GM23338 (cell line): ENCODE measurements around the gene BCL7C. TPM values are rescaled to one million over a fixed set of nuclear protein-coding genes. Genes with fewer than 3 reads are reported as not detected.
A peak's percentile ranks its signal among the peaks of the same experiment; 100 is the strongest.

ENCODE experiments used
- ATAC-seq: fragments of 200-7000 bp; cut with Tn5 transposase; 3 replicates; pipeline ENCODE4 v1.9.1; 2020
- DNase-seq: peaks from one replicate; pipeline ENCODE4 v3.0.0-alpha.2; 2015; ENCODE audit warnings: low spot score
- H2AFZ ChIP-seq: fragments of 200-600 bp; sonication (generic); 2 replicates; pipeline ENCODE4 v1.8.0; 2016; ENCODE audit warnings: antibody characterized with exemption, mild to moderate bottlenecking, moderate library complexity
- H3F3A ChIP-seq: fragments of 200-600 bp; sonication (generic); replicated peaks from 2 replicates; pipeline ENCODE4 v1.8.0; 2017; ENCODE audit warnings: antibody characterized with exemption, mixed run types, low read depth
- H3K27ac ChIP-seq: fragments of 200-600 bp; sonication (generic); 2 replicates; pipeline ENCODE4 v1.6.1; 2016; ENCODE audit warnings: low read depth
- H3K27me3 ChIP-seq: fragments of 200-600 bp; sonication (generic); 2 replicates; pipeline ENCODE4 v1.8.0; 2016; ENCODE audit warnings: mild to moderate bottlenecking, mixed run types, moderate library complexity; ENCODE audit not compliant: insufficient read depth
- H3K36me3 ChIP-seq: fragments of 200-600 bp; sonication (generic); 2 replicates; pipeline ENCODE4 v1.8.0; 2016; ENCODE audit warnings: mild to moderate bottlenecking; ENCODE audit not compliant: insufficient read depth
- H3K4me1 ChIP-seq: fragments of 200-600 bp; sonication (generic); 2 replicates; pipeline ENCODE4 v1.8.0; 2016; ENCODE audit warnings: mild to moderate bottlenecking, moderate library complexity; ENCODE audit not compliant: insufficient read depth
- H3K4me2 ChIP-seq: fragments of 200-600 bp; sonication (generic); 2 replicates; pipeline ENCODE4 v1.7.1; 2017; ENCODE audit warnings: mixed run types
- H3K4me3 ChIP-seq: fragments of 200-600 bp; sonication (generic); 2 replicates; pipeline ENCODE4 v1.6.1; 2016; ENCODE audit warnings: mixed run types
- H3K79me2 ChIP-seq: fragments of 200-600 bp; sonication (generic); replicated peaks from 2 replicates; pipeline ENCODE4 v1.8.0; 2017; ENCODE audit warnings: mild to moderate bottlenecking; ENCODE audit not compliant: insufficient read depth
- H3K9me2 ChIP-seq: fragments of 200-600 bp; sonication (generic); 2 replicates; pipeline ENCODE4 v1.8.0; 2017; ENCODE audit not compliant: insufficient read depth
- H4K20me1 ChIP-seq: fragments of 200-600 bp; sonication (generic); replicated peaks from 2 replicates; pipeline ENCODE4 v1.8.0; 2017; ENCODE audit warnings: mild to moderate bottlenecking; ENCODE audit not compliant: insufficient read depth
- H3K27ac Mint-ChIP-seq: 2 replicates; pipeline ENCODE4 v1.8.0; 2020; ENCODE audit warnings: inconsistent platforms, mild to moderate bottlenecking, moderate library complexity, mixed read lengths
- H3K27me3 Mint-ChIP-seq: 3 replicates; pipeline ENCODE4 v1.8.0; 2022; ENCODE audit warnings: low read depth, mild to moderate bottlenecking, moderate library complexity, mixed read lengths, inconsistent platforms; ENCODE audit not compliant: insufficient read depth, poor library complexity
- H3K36me3 Mint-ChIP-seq: 3 replicates; pipeline ENCODE4 v1.8.0; 2021; ENCODE audit warnings: low read depth, mild to moderate bottlenecking, inconsistent platforms, moderate library complexity, mixed read lengths
- H3K4me1 Mint-ChIP-seq: 3 replicates; pipeline ENCODE4 v1.8.0; 2020; ENCODE audit warnings: mild to moderate bottlenecking, inconsistent platforms, mixed read lengths
- H3K4me3 Mint-ChIP-seq: 3 replicates; pipeline ENCODE4 v1.8.0; 2021; ENCODE audit warnings: moderate library complexity, mild to moderate bottlenecking, inconsistent platforms, mixed read lengths
- H3K9me3 Mint-ChIP-seq: 3 replicates; pipeline ENCODE4 v1.8.0; 2020; ENCODE audit warnings: moderate library complexity, mild to moderate bottlenecking, inconsistent platforms, mixed read lengths
- CREB1 ChIP-seq: fragments of 250-450 bp; sonication (Bioruptor Pico); IDR thresholded peaks from 2 replicates; pipeline ENCODE4 v1.5.0; 2020; ENCODE audit warnings: low read depth, mild to moderate bottlenecking, moderate library complexity
- CTCF ChIP-seq, 2 experiments: fragments of 200-600 bp in 1 of 2; sonication (generic) in 1 of 2; conservative IDR thresholded peaks; 2 replicates each; pipeline versions ENCODE4 v1.5.1 to v1.6.1; 2016 to 2017; ENCODE audit warnings: antibody characterized with exemption in 2 of 2, low read depth in 2 of 2, mild to moderate bottlenecking in 2 of 2, moderate library complexity in 1 of 2
- EZH2 ChIP-seq: fragments of 200-600 bp; sonication (generic); IDR thresholded peaks from one replicate; pipeline ENCODE4 v1.8.0; 2017; ENCODE audit warnings: antibody characterized with exemption, mild to moderate bottlenecking, low read depth; ENCODE audit not compliant: unreplicated experiment
- JUNB ChIP-seq: IDR thresholded peaks from one replicate; pipeline ENCODE4 v1.6.1; 2016; ENCODE audit warnings: antibody characterized with exemption; ENCODE audit not compliant: unreplicated experiment
- POLR2AphosphoS5 ChIP-seq: IDR thresholded peaks from 2 replicates; pipeline ENCODE4 v1.6.1; 2016; ENCODE audit warnings: antibody characterized with exemption, low read depth
- ZNF114 ChIP-seq: fragments of 250-450 bp; sonication (Bioruptor Pico); IDR thresholded peaks from 2 replicates; pipeline ENCODE4 v1.5.0; 2020; ENCODE audit warnings: mild to moderate bottlenecking, moderate library complexity
- ZNF331 ChIP-seq: fragments of 250-450 bp; sonication (Bioruptor Pico); IDR thresholded peaks from 2 replicates; pipeline ENCODE4 v1.5.0; 2020; ENCODE audit warnings: low read depth, mild to moderate bottlenecking, moderate library complexity
- ZNF462 ChIP-seq: fragments of 250-450 bp; sonication (Bioruptor Pico); IDR thresholded peaks from 2 replicates; pipeline ENCODE4 v1.5.0; 2020; ENCODE audit warnings: mild to moderate bottlenecking, moderate library complexity
- polyA plus RNA-seq: library from polyadenylated mRNA; unstranded; fragments of >200 nt; fragmentation: Nextera tagmentation; extraction: Ambion mirVana; gene quantifications from 2 replicates; pipeline ENCODE4 v1.2.1, GENCODE V29; 2016
- total RNA-seq: library from RNA; depleted of rRNA; stranded (reverse); fragments of >200 nt; shearing (Covaris generic); gene quantifications from 2 replicates; pipeline ENCODE4 v1.2.3, GENCODE V29; 2014

BCL7C gene
- total and polyA plus RNA-seq, 2 experiments from 2014 or later = 17.5 to 22.1 TPM

GRCh38 chr16:30934827-30935557 lies 41.1 kb upstream of the BCL7C start:
- no peaks in the 10 kb centered on the region for H3K27me3 ChIP-seq
- no peaks in the 10 kb centered on the region for H3K4me1 ChIP-seq
- no peaks in the 10 kb centered on the region for H3K79me2 ChIP-seq
- no peaks in the 10 kb centered on the region for H3K9me2 ChIP-seq
- DNase-seq (peak; percentile 88), ATAC-seq (peak; percentile 92)
- H3K27ac ChIP-seq = 0 out of 2 replicates have a peak overlapping the region, but pooled peaks have one; percentile 50
- H3K27ac Mint-ChIP-seq = peak overlapping the region; percentile 49; the same call in 1 of the 2 replicates
- peaks cover 66% of the 10 kb centered on the region for H3K36me3 Mint-ChIP-seq
- peaks cover 11% of the 10 kb centered on the region; the same call in 1 of the 2 replicates for H4K20me1 ChIP-seq
- H3K4me1 Mint-ChIP-seq = peaks cover 5% of the 10 kb centered on the region; the same call in 2 of the 3 replicates
- H3K4me3 Mint-ChIP-seq = no peak overlapping the region
- H2AFZ ChIP-seq = no peak overlapping the region
- peaks cover 24% of the 10 kb centered on the region for H3K36me3 ChIP-seq
- H3K4me3 ChIP-seq = no peak overlapping the region
- peaks cover 3% of the 10 kb centered on the region; the same call in 1 of the 2 replicates for H3F3A ChIP-seq
- TF ChIP-seq CTCF (conservative IDR thresholded peaks at IDR 0.05; ENCODE audit: low read depth in 2 of 2) (peak; percentile 72 to 83), JUNB (no peak)
- H3K4me2 ChIP-seq = no peak overlapping the region
- H3K27me3 Mint-ChIP-seq = peaks cover 2% of the 10 kb centered on the region
- H3K9me3 Mint-ChIP-seq = no peaks in the 10 kb centered on the region; the same call in 1 of the 3 replicates

DNA sequence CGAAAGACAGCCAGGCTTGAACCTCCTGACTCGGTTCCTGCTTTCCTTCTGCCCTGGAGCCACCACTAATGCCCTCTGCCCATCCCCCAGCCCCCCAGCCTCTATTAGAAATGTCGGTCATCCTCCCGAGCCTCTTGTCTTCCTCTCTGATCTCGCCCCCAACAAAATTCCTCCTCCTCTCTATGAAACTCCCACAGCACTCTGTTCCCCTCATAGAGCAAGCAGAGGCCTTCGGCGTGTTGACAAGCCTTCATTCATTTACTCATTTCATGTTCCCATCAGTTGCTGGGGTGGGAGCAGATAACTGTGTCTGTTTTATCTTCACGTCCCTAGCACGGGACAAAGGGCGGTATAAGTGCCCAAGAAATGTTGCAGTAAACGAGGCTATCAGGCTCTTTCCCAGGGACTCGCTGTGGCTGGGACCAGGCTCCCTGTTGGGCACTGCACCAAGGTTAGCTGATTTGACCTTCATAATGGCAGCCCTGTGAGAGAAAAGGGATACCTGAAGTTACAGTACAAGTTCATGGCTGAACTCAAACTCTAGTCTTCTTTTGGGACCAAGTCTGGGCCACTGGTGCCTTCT lies 37.3 kb upstream of the BCL7C start:
- Histone ChIP-seq H3K27ac (no peak overlapping the region), H4K20me1 (peaks cover 6% of the 10 kb centered on the region; the same call in 1 of the 2 replicates), H3F3A (peaks cover 5% of the 10 kb centered on the region; the same call in 1 of the 2 replicates), H3K9me2 (no peaks in the 10 kb centered on the region), H3K4me3 (no peak overlapping the region), H2AFZ (no peak overlapping the region), H3K36me3 (peaks cover 34% of the 10 kb centered on the region), H3K27me3 (no peaks in the 10 kb centered on the region), H3K4me2 (no peak overlapping the region), H3K4me1 (peaks cover 3% of the 10 kb centered on the region; the same call in 1 of the 2 replicates), H3K79me2 (peaks cover 3% of the 10 kb centered on the region; the same call in 1 of the 2 replicates)
- Mint-ChIP-seq H3K4me3 (no peak overlapping the region), H3K27ac (no peak overlapping the region), H3K4me1 (peaks cover 6% of the 10 kb centered on the region), H3K9me3 (no peaks in the 10 kb centered on the region; the same call in 2 of the 3 replicates), H3K36me3 (peaks cover 55% of the 10 kb centered on the region), H3K27me3 (no peaks in the 10 kb centered on the region)
- ATAC-seq (no peak), DNase-seq (no peak)
- no peak for TF ChIP-seq ZNF462 (CRISPR knock-in tag)
- no peak for TF ChIP-seq ZNF114 (CRISPR knock-in tag)
- TF ChIP-seq POLR2AphosphoS5 = no peak
- no peak for TF ChIP-seq JUNB
- TF ChIP-seq CREB1 (CRISPR knock-in tag) = no peak
- no peak for TF ChIP-seq EZH2
- no peak for TF ChIP-seq ZNF331 (CRISPR knock-in tag)
- no peak for TF ChIP-seq CTCF (conservative IDR thresholded peaks at IDR 0.05; ENCODE audit: low read depth in 2 of 2)
